ENCODE data around the gene CFAP299.

Gene CFAP299

GRCh38 chr4:80447493-80447892 lies 112.0 kb downstream of the CFAP299 start:
- Histone ChIP-seq H3K9me3 (replicated peaks in 1 of 2; ENCODE audit: control insufficient read depth in 2 of 2, insufficient read depth in 1 of 2, low read depth in 1 of 2, low read length in 2 of 2) (no peaks in the 10 kb centered on the region), H2AFZ (ENCODE audit: low read length) (no peak overlapping the region), H3K4me1 (ENCODE audit: control insufficient read depth in 2 of 2, insufficient read depth in 1 of 2, low read depth in 1 of 2, low read length in 2 of 2) (no peaks in the 10 kb centered on the region), H3K36me3 (replicated peaks in 1 of 2; ENCODE audit: control insufficient read depth in 2 of 2, insufficient read depth in 2 of 2, low read length in 2 of 2) (no peaks in the 10 kb centered on the region), H3K18ac (ENCODE audit: low read length) (no peak overlapping the region), H3K4me2 (ENCODE audit: insufficient read depth, low read length, poor library complexity, severe bottlenecking) (no peak overlapping the region), H3K14ac (ENCODE audit: low read length) (no peak overlapping the region), H3K79me1 (ENCODE audit: low read depth, low read length) (no peaks in the 10 kb centered on the region), H4K91ac (ENCODE audit: low read depth, low read length, poor library complexity) (no peak overlapping the region), H3K27ac (replicated peaks; ENCODE audit: low read length) (no peak overlapping the region), H2BK15ac (ENCODE audit: low read length) (no peak overlapping the region), H3K23ac (ENCODE audit: low read depth, low read length, poor library complexity) (no peak overlapping the region), H2AK5ac (ENCODE audit: low read depth, low read length) (no peak overlapping the region), H3K4ac (ENCODE audit: low read length) (no peak overlapping the region), H3K9ac (ENCODE audit: low read depth, low read length, poor library complexity) (no peak overlapping the region), H2BK120ac (ENCODE audit: low read depth, low read length) (no peak overlapping the region), H3K4me3 (ENCODE audit: low read length in 2 of 2) (no peak overlapping the region), H3K27me3 (ENCODE audit: control insufficient read depth in 3 of 3, insufficient read depth in 3 of 3, low read depth in 1 of 3, low read length in 3 of 3) (no peaks in the 10 kb centered on the region), H2BK12ac (ENCODE audit: low read length) (no peak overlapping the region), H4K8ac (ENCODE audit: low read depth, low read length) (no peak overlapping the region), H2BK5ac (ENCODE audit: low read length) (no peak overlapping the region)
- no CpG with 5 or more reads among the region's 9 CpGs for WGBS, 2 donors (ENCODE audit: extremely low coverage in 2 of 2, insufficient read length in 2 of 2, insufficient replicate concordance in 1 of 2)
- DNase-seq (ENCODE audit: low spot score): no peak

DNA sequence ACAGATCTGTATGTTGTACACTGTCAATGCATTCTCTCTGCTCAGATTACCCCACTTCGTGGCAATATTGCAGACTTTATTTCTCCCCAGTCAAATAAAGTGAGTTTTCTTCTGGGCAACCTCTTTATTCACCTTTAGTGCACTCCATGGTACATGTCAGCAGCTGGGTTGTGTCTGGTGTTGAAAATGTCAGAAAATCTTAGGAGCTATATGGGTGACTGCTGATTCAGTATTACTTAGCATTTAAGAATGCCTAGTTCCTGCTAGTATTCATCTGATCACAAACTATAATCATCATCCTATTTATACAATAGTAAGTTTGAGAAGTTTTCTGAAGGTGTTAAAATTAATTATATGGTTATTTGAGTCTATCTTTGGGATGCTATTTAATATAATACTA lies 112.5 kb downstream of the CFAP299 start:
- Histone ChIP-seq H2BK5ac (ENCODE audit: low read length) (no peak overlapping the region), H3K9me3 (replicated peaks in 1 of 2; ENCODE audit: control insufficient read depth in 2 of 2, insufficient read depth in 1 of 2, low read depth in 1 of 2, low read length in 2 of 2) (no peaks in the 10 kb centered on the region), H2AK5ac (ENCODE audit: low read depth, low read length) (no peak overlapping the region), H4K8ac (ENCODE audit: low read depth, low read length) (peak overlapping the region; percentile 65), H3K79me1 (ENCODE audit: low read depth, low read length) (no peaks in the 10 kb centered on the region), H3K27me3 (ENCODE audit: control insufficient read depth in 3 of 3, insufficient read depth in 3 of 3, low read depth in 1 of 3, low read length in 3 of 3) (no peaks in the 10 kb centered on the region), H3K4ac (ENCODE audit: low read length) (no peak overlapping the region), H2BK12ac (ENCODE audit: low read length) (no peak overlapping the region), H3K18ac (ENCODE audit: low read length) (no peak overlapping the region), H3K14ac (ENCODE audit: low read length) (no peak overlapping the region), H2BK120ac (ENCODE audit: low read depth, low read length) (no peak overlapping the region), H3K9ac (ENCODE audit: low read depth, low read length, poor library complexity) (no peak overlapping the region), H4K91ac (ENCODE audit: low read depth, low read length, poor library complexity) (no peak overlapping the region), H2BK15ac (ENCODE audit: low read length) (no peak overlapping the region), H3K36me3 (replicated peaks in 1 of 2; ENCODE audit: control insufficient read depth in 2 of 2, insufficient read depth in 2 of 2, low read length in 2 of 2) (no peaks in the 10 kb centered on the region), H3K27ac (replicated peaks; ENCODE audit: low read length) (no peak overlapping the region), H3K23ac (ENCODE audit: low read depth, low read length, poor library complexity) (no peak overlapping the region), H3K4me2 (ENCODE audit: insufficient read depth, low read length, poor library complexity, severe bottlenecking) (no peak overlapping the region), H3K4me3 (ENCODE audit: low read length in 2 of 2) (no peak overlapping the region), H3K4me1 (ENCODE audit: control insufficient read depth in 2 of 2, insufficient read depth in 1 of 2, low read depth in 1 of 2, low read length in 2 of 2) (no peaks in the 10 kb centered on the region), H2AFZ (ENCODE audit: low read length) (no peak overlapping the region)
- DNase-seq (ENCODE audit: low spot score): no peak
- WGBS, 2 donors (ENCODE audit: extremely low coverage in 2 of 2, insufficient read length in 2 of 2, insufficient replicate concordance in 1 of 2): no CpG with 5 or more reads among the region's 1 CpG

- WGBS, 2 donors (ENCODE audit: extremely low coverage in 2 of 2, insufficient read length in 2 of 2, insufficient replicate concordance in 1 of 2): no CpG with 5 or more reads among the region's 2 CpGs
- H3K23ac ChIP-seq (ENCODE audit: low read depth, low read length, poor library complexity): no peak overlapping the region
- H2BK5ac ChIP-seq (ENCODE audit: low read length): no peak overlapping the region
- H4K8ac ChIP-seq (ENCODE audit: low read depth, low read length): no peak overlapping the region
- no peak overlapping the region for H3K18ac ChIP-seq (ENCODE audit: low read length)
- H3K4ac ChIP-seq (ENCODE audit: low read length): no peak overlapping the region
- no peaks in the 10 kb centered on the region for H3K27me3 ChIP-seq (ENCODE audit: control insufficient read depth in 3 of 3, insufficient read depth in 3 of 3, low read depth in 1 of 3, low read length in 3 of 3)
- no peaks in the 10 kb centered on the region for H3K79me1 ChIP-seq (ENCODE audit: low read depth, low read length)
- H2AFZ ChIP-seq (ENCODE audit: low read length): no peak overlapping the region
- no peak overlapping the region for H3K9ac ChIP-seq (ENCODE audit: low read depth, low read length, poor library complexity)
- no peak for DNase-seq (ENCODE audit: low spot score)
- no peak overlapping the region for H2BK120ac ChIP-seq (ENCODE audit: low read depth, low read length)
- no peak overlapping the region for H2BK15ac ChIP-seq (ENCODE audit: low read length)
- no peak overlapping the region for H2BK12ac ChIP-seq (ENCODE audit: low read length)
- H3K36me3 ChIP-seq (replicated peaks in 1 of 2; ENCODE audit: control insufficient read depth in 2 of 2, insufficient read depth in 2 of 2, low read length in 2 of 2): no peaks in the 10 kb centered on the region
- no peak overlapping the region for H3K14ac ChIP-seq (ENCODE audit: low read length)
- H4K91ac ChIP-seq (ENCODE audit: low read depth, low read length, poor library complexity): no peak overlapping the region
- H2AK5ac ChIP-seq (ENCODE audit: low read depth, low read length): no peak overlapping the region
- H3K27ac ChIP-seq (replicated peaks; ENCODE audit: low read length): no peak overlapping the region
- no peak overlapping the region for H3K4me3 ChIP-seq (ENCODE audit: low read length in 2 of 2)
- H3K4me1 ChIP-seq (ENCODE audit: control insufficient read depth in 2 of 2, insufficient read depth in 1 of 2, low read depth in 1 of 2, low read length in 2 of 2): no peaks in the 10 kb centered on the region
- no peak overlapping the region for H3K4me2 ChIP-seq (ENCODE audit: insufficient read depth, low read length, poor library complexity, severe bottlenecking)
- no peaks in the 10 kb centered on the region for H3K9me3 ChIP-seq (replicated peaks in 1 of 2; ENCODE audit: control insufficient read depth in 2 of 2, insufficient read depth in 1 of 2, low read depth in 1 of 2, low read length in 2 of 2)
Measured at GRCh38 chr4:80452055-80452454, 116.5 kb downstream of the CFAP299 start.

DNA sequence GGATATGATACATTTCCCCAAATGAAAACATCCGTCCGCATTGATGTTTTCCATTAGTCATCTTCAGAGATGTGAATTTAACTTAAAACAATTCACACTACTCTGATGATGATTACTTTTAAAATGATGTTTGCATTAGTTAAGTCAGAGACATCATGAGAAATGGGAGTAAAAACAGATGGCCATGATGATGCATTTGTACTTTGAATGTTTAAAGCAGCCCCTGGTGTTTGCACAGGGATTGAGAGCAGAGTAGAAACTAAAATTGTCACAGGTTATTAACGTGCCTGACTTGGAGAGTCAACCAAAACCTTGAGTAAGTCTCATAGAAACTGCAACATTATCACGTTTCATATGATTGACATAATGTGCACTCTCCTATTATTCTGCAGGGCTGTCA lies 117.2 kb downstream of the CFAP299 start:
- Histone ChIP-seq H2AFZ (ENCODE audit: low read length) (no peak overlapping the region), H3K4me1 (ENCODE audit: control insufficient read depth in 2 of 2, insufficient read depth in 1 of 2, low read depth in 1 of 2, low read length in 2 of 2) (no peaks in the 10 kb centered on the region), H3K27me3 (ENCODE audit: control insufficient read depth in 3 of 3, insufficient read depth in 3 of 3, low read depth in 1 of 3, low read length in 3 of 3) (no peaks in the 10 kb centered on the region), H3K4ac (ENCODE audit: low read length) (no peak overlapping the region), H3K14ac (ENCODE audit: low read length) (no peak overlapping the region), H3K18ac (ENCODE audit: low read length) (no peak overlapping the region), H3K4me2 (ENCODE audit: insufficient read depth, low read length, poor library complexity, severe bottlenecking) (no peak overlapping the region), H3K23ac (ENCODE audit: low read depth, low read length, poor library complexity) (no peak overlapping the region), H3K9me3 (replicated peaks in 1 of 2; ENCODE audit: control insufficient read depth in 2 of 2, insufficient read depth in 1 of 2, low read depth in 1 of 2, low read length in 2 of 2) (no peaks in the 10 kb centered on the region), H3K36me3 (replicated peaks in 1 of 2; ENCODE audit: control insufficient read depth in 2 of 2, insufficient read depth in 2 of 2, low read length in 2 of 2) (no peaks in the 10 kb centered on the region), H4K8ac (ENCODE audit: low read depth, low read length) (no peak overlapping the region), H2AK5ac (ENCODE audit: low read depth, low read length) (no peak overlapping the region), H3K4me3 (ENCODE audit: low read length in 2 of 2) (no peak overlapping the region), H2BK15ac (ENCODE audit: low read length) (no peak overlapping the region), H3K9ac (ENCODE audit: low read depth, low read length, poor library complexity) (no peak overlapping the region), H2BK5ac (ENCODE audit: low read length) (no peak overlapping the region), H3K79me1 (ENCODE audit: low read depth, low read length) (no peaks in the 10 kb centered on the region), H3K27ac (replicated peaks; ENCODE audit: low read length) (no peak overlapping the region), H2BK12ac (ENCODE audit: low read length) (no peak overlapping the region), H2BK120ac (ENCODE audit: low read depth, low read length) (no peak overlapping the region), H4K91ac (ENCODE audit: low read depth, low read length, poor library complexity) (no peak overlapping the region)
- WGBS, 2 donors (ENCODE audit: extremely low coverage in 2 of 2, insufficient read length in 2 of 2, insufficient replicate concordance in 1 of 2): no CpG with 5 or more reads among the region's 4 CpGs
- no peak for DNase-seq (ENCODE audit: low spot score)

Measured in neuronal stem cell (in vitro differentiated cells).